ENCODE data around the gene GLB1L.

The GLB1L gene

DNA sequence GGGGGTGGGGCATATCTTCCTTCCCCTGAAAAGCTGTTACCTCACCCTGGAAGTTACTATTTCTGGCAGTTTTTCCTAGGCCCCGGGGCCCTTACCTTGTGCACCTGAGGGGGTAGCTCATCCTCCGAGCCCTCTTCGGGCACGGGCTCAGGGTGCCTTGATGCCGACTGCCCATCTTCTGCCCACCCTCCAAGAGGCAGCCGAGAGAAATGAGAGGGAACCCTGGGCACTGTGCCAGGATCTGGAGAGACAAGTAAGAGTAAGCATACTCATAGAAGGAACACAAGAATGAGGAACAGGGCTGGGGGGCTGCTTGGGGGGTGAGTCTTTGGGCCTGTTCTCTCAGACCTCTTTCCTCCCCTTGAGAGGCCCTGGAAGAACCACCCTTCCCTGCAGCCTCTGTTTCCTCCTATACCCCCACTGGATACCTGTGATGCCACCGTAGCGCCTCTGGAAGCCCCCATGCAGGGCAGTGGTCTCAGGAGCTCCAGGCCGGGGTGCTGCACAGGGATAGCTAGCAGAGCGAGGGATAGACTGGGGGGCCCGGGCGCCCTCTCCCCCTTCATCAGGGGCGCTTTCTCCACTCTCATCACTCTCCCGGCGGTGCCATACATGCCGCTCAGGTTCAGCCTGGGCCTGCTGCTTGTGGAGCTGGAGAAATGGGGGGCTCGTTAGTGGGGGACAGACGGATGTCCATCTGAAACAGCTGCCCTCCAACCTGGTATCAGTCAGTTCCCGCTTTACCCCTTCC lies 24.4 kb downstream of the GLB1L start:
- TF ChIP-seq, protein P1, sequence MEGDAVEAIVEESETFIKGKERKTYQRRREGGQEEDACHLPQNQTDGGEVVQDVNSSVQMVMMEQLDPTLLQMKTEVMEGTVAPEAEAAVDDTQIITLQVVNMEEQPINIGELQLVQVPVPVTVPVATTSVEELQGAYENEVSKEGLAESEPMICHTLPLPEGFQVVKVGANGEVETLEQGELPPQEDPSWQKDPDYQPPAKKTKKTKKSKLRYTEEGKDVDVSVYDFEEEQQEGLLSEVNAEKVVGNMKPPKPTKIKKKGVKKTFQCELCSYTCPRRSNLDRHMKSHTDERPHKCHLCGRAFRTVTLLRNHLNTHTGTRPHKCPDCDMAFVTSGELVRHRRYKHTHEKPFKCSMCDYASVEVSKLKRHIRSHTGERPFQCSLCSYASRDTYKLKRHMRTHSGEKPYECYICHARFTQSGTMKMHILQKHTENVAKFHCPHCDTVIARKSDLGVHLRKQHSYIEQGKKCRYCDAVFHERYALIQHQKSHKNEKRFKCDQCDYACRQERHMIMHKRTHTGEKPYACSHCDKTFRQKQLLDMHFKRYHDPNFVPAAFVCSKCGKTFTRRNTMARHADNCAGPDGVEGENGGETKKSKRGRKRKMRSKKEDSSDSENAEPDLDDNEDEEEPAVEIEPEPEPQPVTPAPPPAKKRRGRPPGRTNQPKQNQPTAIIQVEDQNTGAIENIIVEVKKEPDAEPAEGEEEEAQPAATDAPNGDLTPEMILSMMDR (IDR thresholded peaks at IDR 0.05; ENCODE audit: insufficient read depth, low read length, poor library complexity, severe bottlenecking), result no peak
- DNase-seq (ENCODE audit: extremely low read depth, insufficient read length), result no peak
- Histone ChIP-seq H3K4me3 (replicated peaks; ENCODE audit: low read depth, low read length) (no peak overlapping the region), H3K36me3 (ENCODE audit: control insufficient read depth, insufficient read depth, low read length) (peaks cover 30% of the 10 kb centered on the region), H3K27me3 (replicated peaks; ENCODE audit: control insufficient read depth, insufficient read depth, low read length) (no peaks in the 10 kb centered on the region)

DNA sequence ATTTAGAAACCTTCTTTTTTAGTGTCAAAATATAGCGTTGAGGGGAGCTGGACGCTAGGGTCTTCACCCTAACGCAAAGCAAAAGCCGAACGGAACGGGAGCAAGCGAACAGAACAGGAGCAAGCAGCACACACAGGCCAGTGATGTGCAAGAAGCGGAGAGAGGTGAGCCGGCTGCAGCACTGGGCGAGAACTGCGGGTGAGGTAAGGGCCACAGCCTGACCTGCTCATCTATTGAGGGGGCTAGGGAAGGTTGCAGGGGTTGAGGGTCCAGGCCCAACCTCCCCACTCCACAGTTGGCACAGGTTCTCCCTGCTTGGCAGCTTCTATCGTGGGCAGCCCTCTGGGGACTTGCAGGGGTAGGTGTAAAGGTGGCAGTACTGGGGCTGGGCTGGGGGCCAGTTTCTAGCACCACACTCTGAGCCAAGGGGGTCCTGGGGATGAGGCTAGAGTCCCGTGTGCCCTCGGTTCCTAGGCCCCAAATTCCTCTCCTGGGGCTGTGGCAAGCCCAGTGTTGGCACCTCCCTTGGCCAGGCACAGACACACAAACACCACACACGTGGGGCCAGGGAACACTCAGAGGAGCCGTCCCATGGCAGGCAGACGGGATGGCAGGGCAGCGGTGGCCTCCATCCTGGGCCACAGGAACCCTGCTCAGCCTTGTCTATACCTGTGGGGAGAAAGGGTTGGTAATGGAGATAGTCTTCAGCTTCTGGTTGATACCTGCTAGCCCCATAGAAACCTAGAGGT lies 25.3 kb downstream of the GLB1L start:
- TF ChIP-seq, protein P1 (IDR thresholded peaks at IDR 0.05; ENCODE audit: insufficient read depth, low read length, poor library complexity, severe bottlenecking), result no peak
- no peak for DNase-seq (ENCODE audit: extremely low read depth, insufficient read length)
- Histone ChIP-seq H3K27me3 (replicated peaks; ENCODE audit: control insufficient read depth, insufficient read depth, low read length) (no peaks in the 10 kb centered on the region), H3K4me3 (replicated peaks; ENCODE audit: low read depth, low read length) (no peak overlapping the region), H3K36me3 (ENCODE audit: control insufficient read depth, insufficient read depth, low read length) (peaks cover 26% of the 10 kb centered on the region)

DNA sequence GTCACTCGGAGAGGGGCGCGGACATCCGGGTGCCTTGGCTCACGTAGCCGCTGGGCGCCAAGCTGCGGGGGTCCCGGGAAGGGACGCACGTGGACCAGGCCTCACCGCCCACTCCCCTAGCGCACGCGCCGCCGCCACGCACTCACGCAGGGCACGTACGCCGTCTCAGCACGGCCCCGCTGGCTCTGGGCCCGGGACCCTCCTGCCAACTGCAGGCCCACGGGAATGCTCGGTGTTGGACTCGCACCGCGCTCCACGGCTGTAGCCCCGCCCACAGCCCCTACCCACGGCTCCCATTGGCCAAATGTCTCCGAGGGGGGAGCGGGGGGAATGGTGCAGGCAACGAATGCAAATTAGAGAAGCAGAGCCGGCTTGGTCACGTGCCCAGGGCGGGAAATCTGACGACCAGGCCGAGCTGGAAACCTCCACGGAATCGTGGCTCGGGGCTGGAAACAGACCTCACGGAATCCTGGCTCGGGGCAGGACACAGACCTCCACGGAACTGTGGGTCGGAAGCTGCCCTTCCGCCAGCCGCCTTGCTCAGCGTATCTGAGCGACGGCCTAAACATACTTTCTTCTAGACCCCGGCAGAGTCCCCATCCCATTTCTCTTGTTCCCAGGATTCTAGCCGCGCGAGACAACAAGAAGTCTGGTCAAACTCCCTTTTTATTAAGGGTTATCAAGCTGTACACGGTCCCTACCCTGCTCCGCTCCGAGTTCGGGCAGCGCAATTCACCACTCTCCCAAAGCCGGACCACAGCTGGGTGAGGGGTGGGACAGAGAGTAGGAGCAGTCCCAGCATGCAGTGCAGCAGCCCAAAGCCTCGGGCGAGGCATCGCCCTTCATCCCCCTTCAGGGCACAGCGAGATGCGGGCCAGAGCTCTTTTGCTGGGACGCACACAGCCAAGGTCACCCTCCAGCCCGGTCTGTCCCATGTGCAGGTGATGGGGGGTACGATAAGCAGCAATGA lies 26.2 kb downstream of the GLB1L start, which contains the start of gene ABCB6:
Gene ABCB6 (minus strand): TSS at position 227 of the 970 bp plus-strand sequence. CDS start 285 bp downstream, outside the sequence.
- TF ChIP-seq, protein P1 (IDR thresholded peaks at IDR 0.05; ENCODE audit: insufficient read depth, low read length, poor library complexity, severe bottlenecking), result no peak
- H3K36me3 ChIP-seq (ENCODE audit: control insufficient read depth, insufficient read depth, low read length), result peaks cover 18% of the 10 kb centered on the region
- peak within 1 kb of the TSS; percentile 59 for H3K4me3 ChIP-seq (replicated peaks; ENCODE audit: low read depth, low read length)
- peak; percentile 88 for DNase-seq (ENCODE audit: extremely low read depth, insufficient read length)
- no peaks in the 10 kb centered on the region for H3K27me3 ChIP-seq (replicated peaks; ENCODE audit: control insufficient read depth, insufficient read depth, low read length)

DNA sequence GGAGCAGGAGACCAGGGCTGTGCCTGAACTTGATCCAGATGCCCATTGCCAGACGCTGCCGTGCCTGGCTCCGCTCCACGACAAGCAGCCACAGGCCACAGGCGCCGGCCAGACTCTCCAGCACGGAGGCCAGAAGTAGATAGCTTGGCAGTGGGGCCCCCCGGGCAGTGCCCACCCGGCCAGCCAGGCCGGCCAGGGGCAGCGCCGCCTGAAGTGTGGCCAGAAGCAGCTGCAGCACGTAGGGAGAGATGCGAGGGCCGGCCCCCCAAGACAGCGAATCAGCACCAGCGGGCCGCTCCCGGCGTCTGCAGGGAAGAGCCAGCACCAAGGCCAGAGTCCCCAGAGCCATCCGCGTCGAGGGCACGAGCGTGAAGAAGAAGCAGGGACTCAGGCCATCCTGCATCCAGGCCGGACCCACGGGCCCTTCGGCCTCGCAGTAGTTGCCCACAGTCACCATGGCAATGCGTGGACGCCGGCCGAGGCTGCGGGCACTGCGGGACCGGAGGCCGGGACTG lies 27.0 kb downstream of the GLB1L start:
- H3K4me3 ChIP-seq (replicated peaks; ENCODE audit: low read depth, low read length), result peak overlapping the region; percentile 59
- TF ChIP-seq, protein P1 (IDR thresholded peaks at IDR 0.05; ENCODE audit: insufficient read depth, low read length, poor library complexity, severe bottlenecking), result no peak
- H3K27me3 ChIP-seq (replicated peaks; ENCODE audit: control insufficient read depth, insufficient read depth, low read length), result no peaks in the 10 kb centered on the region
- DNase-seq (ENCODE audit: extremely low read depth, insufficient read length), result no peak
- peaks cover 12% of the 10 kb centered on the region for H3K36me3 ChIP-seq (ENCODE audit: control insufficient read depth, insufficient read depth, low read length)

DNA sequence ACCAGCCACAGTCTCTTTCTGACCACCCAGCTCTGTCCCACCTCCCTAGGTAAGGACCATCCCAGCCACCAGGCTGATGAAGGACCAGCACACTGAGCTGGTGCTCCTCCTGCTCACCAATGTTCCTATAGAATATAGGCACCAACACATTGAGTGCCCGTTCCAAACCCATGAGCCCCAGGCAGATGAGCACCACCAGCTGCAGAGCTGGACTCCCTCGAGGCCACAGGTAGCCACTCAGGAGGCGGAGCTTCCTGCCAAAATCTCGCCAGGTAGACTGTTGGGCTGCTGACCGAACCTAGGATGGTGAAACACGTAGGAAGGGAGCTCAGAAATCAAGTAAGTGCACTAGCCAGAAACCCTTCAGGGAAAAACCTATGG lies 28.7 kb downstream of the GLB1L start:
- no peak for DNase-seq (ENCODE audit: extremely low read depth, insufficient read length)
- no peak overlapping the region for H3K4me3 ChIP-seq (replicated peaks; ENCODE audit: low read depth, low read length)
- TF ChIP-seq, protein P1 (IDR thresholded peaks at IDR 0.05; ENCODE audit: insufficient read depth, low read length, poor library complexity, severe bottlenecking), result no peak
- no peaks in the 10 kb centered on the region for H3K27me3 ChIP-seq (replicated peaks; ENCODE audit: control insufficient read depth, insufficient read depth, low read length)
- peaks cover 10% of the 10 kb centered on the region for H3K36me3 ChIP-seq (ENCODE audit: control insufficient read depth, insufficient read depth, low read length)
